22Rv1 (cell line): ENCODE results near the gene HES5.

ENCODE experiments used
- H3K27ac ChIP-seq: fragments of 450-650 bp; 2 replicates; pipeline ENCODE4 v1.5.1; 2017
- ZFX ChIP-seq: fragments of 450-650 bp; IDR thresholded peaks from 2 replicates; pipeline ENCODE4 v1.6.1; 2017; ENCODE audit warnings: antibody characterized with exemption, borderline replicate concordance
- TF ChIP-seq, protein P1 (sequence below): fragments of 450-650 bp; IDR thresholded peaks from 2 replicates; pipeline ENCODE4 v1.5.1; 2017; ENCODE audit warnings: mild to moderate bottlenecking

The HES5 gene

DNA sequence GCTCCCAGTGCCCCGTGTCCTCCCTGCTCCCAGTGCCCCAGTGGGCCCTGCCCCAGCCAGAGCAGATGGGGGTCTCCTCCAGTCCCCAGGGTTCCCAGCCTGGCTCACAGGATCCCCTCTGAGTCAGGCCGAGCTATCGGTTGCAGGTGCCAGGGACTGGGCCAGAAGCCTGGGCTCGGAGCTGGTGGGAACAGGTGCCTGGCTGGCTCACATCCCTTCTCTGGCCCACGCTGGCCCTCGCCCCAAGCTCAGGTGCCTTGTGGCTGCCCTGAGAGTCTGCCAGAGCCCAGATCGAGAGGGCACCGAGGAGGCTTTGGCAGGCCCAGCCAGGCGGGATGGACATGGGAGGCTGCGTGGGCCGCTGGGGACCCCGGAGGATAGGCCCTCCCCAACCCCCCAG lies 35.0 kb downstream of the HES5 start:
- no peak overlapping the region for H3K27ac ChIP-seq
- TF ChIP-seq, protein P1, sequence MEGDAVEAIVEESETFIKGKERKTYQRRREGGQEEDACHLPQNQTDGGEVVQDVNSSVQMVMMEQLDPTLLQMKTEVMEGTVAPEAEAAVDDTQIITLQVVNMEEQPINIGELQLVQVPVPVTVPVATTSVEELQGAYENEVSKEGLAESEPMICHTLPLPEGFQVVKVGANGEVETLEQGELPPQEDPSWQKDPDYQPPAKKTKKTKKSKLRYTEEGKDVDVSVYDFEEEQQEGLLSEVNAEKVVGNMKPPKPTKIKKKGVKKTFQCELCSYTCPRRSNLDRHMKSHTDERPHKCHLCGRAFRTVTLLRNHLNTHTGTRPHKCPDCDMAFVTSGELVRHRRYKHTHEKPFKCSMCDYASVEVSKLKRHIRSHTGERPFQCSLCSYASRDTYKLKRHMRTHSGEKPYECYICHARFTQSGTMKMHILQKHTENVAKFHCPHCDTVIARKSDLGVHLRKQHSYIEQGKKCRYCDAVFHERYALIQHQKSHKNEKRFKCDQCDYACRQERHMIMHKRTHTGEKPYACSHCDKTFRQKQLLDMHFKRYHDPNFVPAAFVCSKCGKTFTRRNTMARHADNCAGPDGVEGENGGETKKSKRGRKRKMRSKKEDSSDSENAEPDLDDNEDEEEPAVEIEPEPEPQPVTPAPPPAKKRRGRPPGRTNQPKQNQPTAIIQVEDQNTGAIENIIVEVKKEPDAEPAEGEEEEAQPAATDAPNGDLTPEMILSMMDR, result no peak
- no peak for TF ChIP-seq ZFX

DNA sequence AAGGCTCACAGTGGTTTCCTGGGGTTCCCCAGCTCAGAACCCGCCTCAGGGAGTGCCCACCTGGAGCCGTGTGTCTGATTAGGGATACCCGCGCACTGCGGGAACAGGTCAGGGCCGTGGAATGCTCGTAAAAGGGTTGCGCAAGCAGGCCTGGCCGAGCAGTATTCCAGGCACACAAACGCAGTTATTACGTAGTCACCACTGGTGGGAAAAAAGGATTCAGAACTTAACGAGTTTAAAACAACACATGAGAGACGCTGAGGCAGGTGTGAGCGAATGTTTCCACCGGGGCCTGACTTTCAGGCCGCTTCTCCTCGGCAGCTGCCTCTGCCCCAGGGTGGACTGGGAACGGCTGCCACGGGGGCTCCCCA lies 35.8 kb downstream of the HES5 start:
- TF ChIP-seq, protein P1, result no peak
- no peak for TF ChIP-seq ZFX
- H3K27ac ChIP-seq, result no peak overlapping the region

- TF ChIP-seq, protein P1, result no peak
- no peak for TF ChIP-seq ZFX
- no peak overlapping the region for H3K27ac ChIP-seq
Measured at GRCh38 chr1:2493691-2494322, 36.3 kb downstream of the HES5 start.

GRCh38 chr1:2493218-2493617 lies 36.8 kb downstream of the HES5 start:
- TF ChIP-seq, protein P1, result no peak
- no peak overlapping the region for H3K27ac ChIP-seq

DNA sequence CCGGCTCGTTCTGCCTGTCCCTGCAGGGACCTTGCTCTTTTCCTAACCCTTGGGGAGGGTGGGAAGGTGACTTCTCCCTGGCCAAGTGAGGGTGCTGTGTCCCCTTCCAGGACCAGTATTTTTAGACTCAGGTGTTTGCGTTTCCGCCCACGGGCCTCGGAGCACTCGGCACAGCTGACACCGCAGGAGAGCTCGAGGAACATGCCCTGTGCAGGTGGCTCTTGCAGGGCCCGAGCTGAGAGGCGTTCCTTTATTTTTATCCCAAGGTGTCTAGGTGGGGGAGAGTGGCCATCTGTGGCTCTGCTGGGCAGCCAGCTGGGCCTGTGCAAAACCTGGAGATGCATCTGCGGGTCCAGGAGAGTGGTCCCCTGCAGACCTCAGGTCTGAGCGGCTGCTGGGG lies 38.0 kb downstream of the HES5 start:
- TF ChIP-seq ZFX, result no peak
- TF ChIP-seq, protein P1, result no peak
- no peak overlapping the region for H3K27ac ChIP-seq

DNA sequence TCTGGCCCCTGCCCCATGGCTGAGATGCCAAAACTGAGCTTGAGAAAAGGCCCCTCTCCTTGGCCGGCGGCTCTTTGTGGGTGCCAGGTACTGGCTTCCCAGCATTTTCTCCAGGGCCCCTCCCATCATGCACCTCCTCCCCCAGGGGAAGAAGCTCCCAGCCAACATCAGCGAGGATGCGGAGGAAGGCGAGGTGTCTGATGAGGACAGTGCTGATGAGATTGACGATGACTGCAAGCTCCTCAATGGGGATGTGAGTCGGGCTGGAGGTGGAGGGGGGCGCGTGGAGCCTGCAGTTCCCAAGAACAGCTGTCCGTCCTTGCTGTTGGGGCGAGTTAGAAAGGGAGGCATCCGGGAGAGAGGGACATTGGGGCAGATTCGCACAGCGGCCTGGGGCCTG lies 40.4 kb downstream of the HES5 start:
- no peak overlapping the region for H3K27ac ChIP-seq
- TF ChIP-seq ZFX, result no peak
- TF ChIP-seq, protein P1, result no peak

DNA sequence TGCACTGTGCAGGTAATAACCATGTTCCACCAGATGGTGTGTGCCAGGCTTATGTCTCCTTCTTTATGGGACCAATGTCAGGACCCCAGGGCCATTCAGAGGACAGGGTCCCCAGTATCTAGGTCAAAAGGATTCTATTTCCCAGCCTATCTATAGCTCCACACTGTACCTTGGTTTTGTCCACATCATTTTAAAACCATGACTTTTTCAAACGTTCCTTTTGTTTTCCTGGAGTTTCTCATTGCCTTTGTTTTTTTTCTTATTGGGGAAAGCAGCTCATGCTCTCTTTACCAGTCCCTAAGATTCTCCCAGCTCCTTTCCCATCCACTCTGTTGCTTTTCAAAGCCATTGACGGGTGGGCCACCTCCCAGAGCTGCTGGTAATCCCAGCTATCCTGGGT lies 41.4 kb downstream of the HES5 start:
- TF ChIP-seq, protein P1, result no peak
- TF ChIP-seq ZFX, result no peak

More for the DNA sequence above, 41.4 kb downstream of the HES5 start:
- H3K27ac ChIP-seq, result no peak overlapping the region
